Ovary (tissue), 3 donors: ENCODE results near the gene OCA2.

Experiments
- POLR2A ChIP-seq: fragments of 450-650 bp; IDR thresholded peaks from one replicate; pipeline ENCODE4 v1.6.1; 2017; ENCODE audit warnings: antibody characterized with exemption, mild to moderate bottlenecking, moderate library complexity
- TF ChIP-seq, protein P1 (sequence below), 3 donors: fragments of 450-650 bp in 2 of 3; fragments of 200-600 bp in 1 of 3; IDR thresholded peaks; one replicate each; pipeline versions ENCODE4 v1.5.1 to v1.8.0; 2016 to 2022; ENCODE audit warnings: antibody characterized with exemption in 3 of 3, mild to moderate bottlenecking in 1 of 3
- donor health status: DM: no; HTN: no; CAD: no.

DNA sequence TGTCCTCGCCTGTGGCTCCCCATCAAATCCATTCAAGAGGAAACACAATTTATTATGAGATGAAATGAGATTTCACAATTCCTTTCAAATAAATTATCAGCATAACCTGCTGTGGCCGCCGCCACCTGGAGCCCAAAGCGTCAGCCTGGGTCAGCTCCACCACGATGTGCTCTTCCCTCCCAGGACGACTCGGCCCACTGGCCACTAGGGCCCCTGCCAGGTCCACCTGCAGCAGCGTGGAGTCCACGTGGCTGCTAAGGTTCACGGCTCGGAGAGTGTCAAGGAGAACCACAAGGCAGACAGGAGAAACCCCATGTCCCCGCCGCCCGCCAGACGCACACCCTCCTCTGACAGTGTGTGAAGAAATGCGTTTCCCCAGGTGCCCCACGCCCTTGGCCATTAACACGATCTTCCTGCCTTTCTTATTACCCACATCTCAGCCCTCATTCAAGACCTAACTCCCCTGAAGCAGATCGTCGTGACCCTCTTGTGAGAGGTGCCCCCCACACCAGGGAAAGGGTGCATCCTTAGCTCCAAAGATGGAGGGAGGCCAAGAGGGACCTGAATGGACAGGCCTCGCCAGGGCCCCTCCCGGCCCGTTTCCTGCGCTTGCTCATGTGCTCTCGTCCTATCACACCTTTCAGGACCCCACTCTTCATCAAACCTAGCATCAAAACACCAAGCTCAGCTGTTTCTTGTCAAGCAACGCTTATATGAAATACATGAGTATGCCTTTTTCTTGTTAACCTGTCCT is 80.6 kb downstream of the OCA2 start:
- TF ChIP-seq, protein P1, sequence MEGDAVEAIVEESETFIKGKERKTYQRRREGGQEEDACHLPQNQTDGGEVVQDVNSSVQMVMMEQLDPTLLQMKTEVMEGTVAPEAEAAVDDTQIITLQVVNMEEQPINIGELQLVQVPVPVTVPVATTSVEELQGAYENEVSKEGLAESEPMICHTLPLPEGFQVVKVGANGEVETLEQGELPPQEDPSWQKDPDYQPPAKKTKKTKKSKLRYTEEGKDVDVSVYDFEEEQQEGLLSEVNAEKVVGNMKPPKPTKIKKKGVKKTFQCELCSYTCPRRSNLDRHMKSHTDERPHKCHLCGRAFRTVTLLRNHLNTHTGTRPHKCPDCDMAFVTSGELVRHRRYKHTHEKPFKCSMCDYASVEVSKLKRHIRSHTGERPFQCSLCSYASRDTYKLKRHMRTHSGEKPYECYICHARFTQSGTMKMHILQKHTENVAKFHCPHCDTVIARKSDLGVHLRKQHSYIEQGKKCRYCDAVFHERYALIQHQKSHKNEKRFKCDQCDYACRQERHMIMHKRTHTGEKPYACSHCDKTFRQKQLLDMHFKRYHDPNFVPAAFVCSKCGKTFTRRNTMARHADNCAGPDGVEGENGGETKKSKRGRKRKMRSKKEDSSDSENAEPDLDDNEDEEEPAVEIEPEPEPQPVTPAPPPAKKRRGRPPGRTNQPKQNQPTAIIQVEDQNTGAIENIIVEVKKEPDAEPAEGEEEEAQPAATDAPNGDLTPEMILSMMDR (IDR thresholded peaks at IDR 0.05) = no peak
- no peak for TF ChIP-seq POLR2A
